Loucy (cell line): ENCODE results near the gene IL10RB.

Experiments
- EZH2phosphoT487 ChIP-seq: fragments of 200-600 bp; IDR thresholded peaks from 2 replicates; pipeline ENCODE4 v1.6.1; 2018; ENCODE audit warnings: antibody characterized with exemption, mild to moderate bottlenecking, moderate library complexity, borderline replicate concordance
- TF ChIP-seq, protein P1 (sequence below): fragments of 200-600 bp; sonication (generic); conservative IDR thresholded peaks from 2 replicates; pipeline ENCODE4 v1.5.1; 2014; ENCODE audit warnings: mild to moderate bottlenecking, antibody characterized with exemption, low read length

- TF ChIP-seq, protein P1, sequence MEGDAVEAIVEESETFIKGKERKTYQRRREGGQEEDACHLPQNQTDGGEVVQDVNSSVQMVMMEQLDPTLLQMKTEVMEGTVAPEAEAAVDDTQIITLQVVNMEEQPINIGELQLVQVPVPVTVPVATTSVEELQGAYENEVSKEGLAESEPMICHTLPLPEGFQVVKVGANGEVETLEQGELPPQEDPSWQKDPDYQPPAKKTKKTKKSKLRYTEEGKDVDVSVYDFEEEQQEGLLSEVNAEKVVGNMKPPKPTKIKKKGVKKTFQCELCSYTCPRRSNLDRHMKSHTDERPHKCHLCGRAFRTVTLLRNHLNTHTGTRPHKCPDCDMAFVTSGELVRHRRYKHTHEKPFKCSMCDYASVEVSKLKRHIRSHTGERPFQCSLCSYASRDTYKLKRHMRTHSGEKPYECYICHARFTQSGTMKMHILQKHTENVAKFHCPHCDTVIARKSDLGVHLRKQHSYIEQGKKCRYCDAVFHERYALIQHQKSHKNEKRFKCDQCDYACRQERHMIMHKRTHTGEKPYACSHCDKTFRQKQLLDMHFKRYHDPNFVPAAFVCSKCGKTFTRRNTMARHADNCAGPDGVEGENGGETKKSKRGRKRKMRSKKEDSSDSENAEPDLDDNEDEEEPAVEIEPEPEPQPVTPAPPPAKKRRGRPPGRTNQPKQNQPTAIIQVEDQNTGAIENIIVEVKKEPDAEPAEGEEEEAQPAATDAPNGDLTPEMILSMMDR: no peak
- no peak for TF ChIP-seq EZH2phosphoT487
These were observed 28.0 kb upstream of the IL10RB start for GRCh38 chr21:33238146-33238545.
